ENCODE measurements around the gene KLHL36. TPM values are rescaled to one million over a fixed set of nuclear protein-coding genes. Genes with fewer than 3 reads are reported as not detected.

Gene KLHL36
- total RNA-seq, 1 experiment from 2014 or later = 46.0 TPM

- no peak for ATAC-seq
- Histone ChIP-seq H3K9me3 (ENCODE audit: control insufficient read depth, insufficient read depth, low read depth, low read length) (no peaks in the 10 kb centered on the region), H3K27ac (ENCODE audit: low read length) (no peak overlapping the region), H3K36me3 (ENCODE audit: control insufficient read depth, insufficient read depth, low read length) (peaks cover 11% of the 10 kb centered on the region), H3K27me3 (ENCODE audit: control insufficient read depth, insufficient read depth, low read length) (no peaks in the 10 kb centered on the region), H3K4me1 (ENCODE audit: control insufficient read depth, insufficient read depth, low read length) (peaks cover 29% of the 10 kb centered on the region), H3K4me3 (ENCODE audit: low read depth in 2 of 2, low read length in 2 of 2) (no peak overlapping the region)
- intact Hi-C loops (cut with micrococcal nuclease; ENCODE audit: unreplicated experiment) = no loop called here
- in situ Hi-C loops (cut with HindIII; ENCODE audit: low pct_unique_long_range_greater_than_20kb, low sequenced_read_pairs) = no loop called here
- ChIA-PET POLR2A (no interaction called here), CTCF (no interaction called here)
- BruUV-seq (replicated peaks) = no TSS peak
- DNase-seq (ENCODE audit: low read depth, low spot score) = no peak
- no peak for TF ChIP-seq REST (IDR thresholded peaks at IDR 0.05; ENCODE audit: insufficient read depth in 1 of 2, low read depth in 2 of 2, low read length in 1 of 2)
- no peak for TF ChIP-seq POLR2AphosphoS5 (IDR thresholded peaks at IDR 0.05; ENCODE audit: low read depth, low read length)
- no peak for TF ChIP-seq SIN3A (IDR thresholded peaks at IDR 0.05; ENCODE audit: borderline replicate concordance, insufficient read depth, low read depth, low read length)
These were observed 55.4 kb downstream of the KLHL36 start for GRCh38 chr16:84703681-84704080.

- H3K4me3 ChIP-seq (ENCODE audit: low read depth in 2 of 2, low read length in 2 of 2) = no peak overlapping the region
- no peak overlapping the region for H3K27ac ChIP-seq (ENCODE audit: low read length)
- peaks cover 11% of the 10 kb centered on the region for H3K36me3 ChIP-seq (ENCODE audit: control insufficient read depth, insufficient read depth, low read length)
- in situ Hi-C loops (cut with HindIII; ENCODE audit: low pct_unique_long_range_greater_than_20kb, low sequenced_read_pairs) (no loop called here), intact Hi-C loops (cut with micrococcal nuclease; ENCODE audit: unreplicated experiment) (no loop called here)
- no peaks in the 10 kb centered on the region for H3K9me3 ChIP-seq (ENCODE audit: control insufficient read depth, insufficient read depth, low read depth, low read length)
- no TSS peak for BruUV-seq (replicated peaks)
- CTCF ChIA-PET = no interaction called here
- DNase-seq (ENCODE audit: low read depth, low spot score) = no peak
- H3K27me3 ChIP-seq (ENCODE audit: control insufficient read depth, insufficient read depth, low read length) = no peaks in the 10 kb centered on the region
- POLR2A ChIA-PET = no interaction called here
- peaks cover 29% of the 10 kb centered on the region for H3K4me1 ChIP-seq (ENCODE audit: control insufficient read depth, insufficient read depth, low read length)
- ATAC-seq = no peak
- TF ChIP-seq CTCF (IDR thresholded peaks at IDR 0.05) (no peak), TCF7L2 (IDR thresholded peaks at IDR 0.05; ENCODE audit: low read depth, low read length) (no peak), REST (IDR thresholded peaks at IDR 0.05; ENCODE audit: insufficient read depth in 1 of 2, low read depth in 2 of 2, low read length in 1 of 2) (no peak), POLR2AphosphoS5 (IDR thresholded peaks at IDR 0.05; ENCODE audit: low read depth, low read length) (no peak)
These were observed 55.9 kb downstream of the KLHL36 start for GRCh38 chr16:84704253-84704652.
